ENCODE data around the gene PCGF6. TPM values are rescaled to one million over a fixed set of nuclear protein-coding genes. Genes with fewer than 3 reads are reported as not detected.

PCGF6 gene, protein sequence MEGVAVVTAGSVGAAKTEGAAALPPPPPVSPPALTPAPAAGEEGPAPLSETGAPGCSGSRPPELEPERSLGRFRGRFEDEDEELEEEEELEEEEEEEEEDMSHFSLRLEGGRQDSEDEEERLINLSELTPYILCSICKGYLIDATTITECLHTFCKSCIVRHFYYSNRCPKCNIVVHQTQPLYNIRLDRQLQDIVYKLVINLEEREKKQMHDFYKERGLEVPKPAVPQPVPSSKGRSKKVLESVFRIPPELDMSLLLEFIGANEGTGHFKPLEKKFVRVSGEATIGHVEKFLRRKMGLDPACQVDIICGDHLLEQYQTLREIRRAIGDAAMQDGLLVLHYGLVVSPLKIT
- 9.8 and 14.6 TPM in 2 replicates for total RNA-seq

DNA sequence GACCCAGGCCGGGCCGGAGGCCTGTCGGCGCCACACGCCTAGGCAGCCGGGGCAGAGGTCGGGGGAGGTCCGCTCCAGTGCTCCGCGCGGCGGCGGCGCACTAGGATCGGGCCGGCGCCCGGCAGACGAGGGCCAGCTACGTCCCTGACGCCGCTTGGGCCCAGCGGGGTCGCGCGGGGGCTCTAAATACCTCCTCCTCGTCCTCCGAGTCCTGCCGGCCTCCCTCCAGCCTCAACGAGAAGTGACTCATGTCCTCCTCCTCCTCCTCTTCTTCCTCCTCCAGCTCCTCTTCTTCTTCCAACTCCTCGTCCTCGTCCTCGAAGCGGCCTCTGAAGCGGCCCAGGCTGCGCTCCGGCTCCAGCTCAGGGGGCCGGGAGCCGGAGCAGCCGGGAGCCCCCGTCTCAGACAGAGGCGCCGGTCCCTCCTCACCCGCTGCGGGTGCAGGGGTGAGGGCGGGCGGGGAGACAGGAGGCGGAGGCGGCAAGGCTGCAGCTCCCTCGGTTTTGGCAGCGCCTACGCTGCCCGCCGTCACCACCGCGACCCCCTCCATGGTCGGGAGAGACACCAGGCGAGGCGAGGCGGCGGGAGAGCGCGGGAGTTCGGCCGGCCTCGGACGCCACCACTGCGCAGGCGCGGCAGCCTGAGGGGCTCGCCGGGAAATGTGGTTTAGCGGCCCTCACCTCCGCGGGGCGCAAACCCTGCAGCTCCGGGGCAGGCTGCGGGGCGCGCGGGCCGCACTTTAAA, at the start of gene PCGF6:
TSS of gene PCGF6 (minus strand) at position 624 of the 744 bp plus-strand sequence. CDS start at position 550, 74 bp downstream.

DNA sequence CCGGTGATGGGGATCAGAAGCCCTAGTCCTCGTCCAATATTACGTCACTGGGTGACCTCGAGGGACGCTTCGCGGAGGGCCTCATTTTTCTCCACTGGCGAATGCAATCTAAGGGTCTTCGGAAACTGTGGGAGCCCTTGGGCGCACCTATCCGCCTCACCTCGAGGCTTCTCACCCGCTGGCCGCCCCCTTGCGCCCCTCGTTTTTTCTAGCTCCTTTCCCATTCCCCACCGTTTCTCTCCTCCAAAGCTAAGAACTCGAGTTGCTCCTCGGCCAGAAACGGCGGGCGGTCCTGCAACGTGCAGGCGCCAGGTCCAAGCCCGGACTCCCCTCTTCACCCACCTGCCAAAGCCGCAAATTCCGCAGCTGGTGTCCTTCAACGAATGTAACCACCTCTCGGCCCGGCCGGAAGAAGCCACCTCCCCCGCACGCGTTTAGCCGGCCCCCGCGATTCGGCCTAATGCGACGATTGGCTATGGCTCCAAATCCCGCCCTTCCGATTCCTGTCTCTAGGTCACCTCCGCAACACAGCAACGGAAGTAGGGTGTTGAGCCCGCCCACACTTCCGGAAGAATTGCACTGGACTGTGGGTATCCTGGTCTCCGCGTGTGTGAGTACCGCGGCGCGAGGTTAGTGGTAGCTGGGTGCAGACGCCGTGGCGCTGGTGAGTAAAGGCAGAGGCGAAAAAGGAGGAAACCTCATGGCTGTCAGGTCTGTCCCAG, 45.3 kb upstream of the PCGF6 start, which contains the start of the genes ATP5MK and PDCD11:
TSS of gene ATP5MK (minus strand) at position 409 of the 722 bp plus-strand sequence. CDS start 4,018 bp downstream, outside the sequence.
TSS of gene PDCD11 (plus strand) at position 560 of the 722 bp plus-strand sequence. CDS start 1,801 bp downstream, outside the sequence.

DNA sequence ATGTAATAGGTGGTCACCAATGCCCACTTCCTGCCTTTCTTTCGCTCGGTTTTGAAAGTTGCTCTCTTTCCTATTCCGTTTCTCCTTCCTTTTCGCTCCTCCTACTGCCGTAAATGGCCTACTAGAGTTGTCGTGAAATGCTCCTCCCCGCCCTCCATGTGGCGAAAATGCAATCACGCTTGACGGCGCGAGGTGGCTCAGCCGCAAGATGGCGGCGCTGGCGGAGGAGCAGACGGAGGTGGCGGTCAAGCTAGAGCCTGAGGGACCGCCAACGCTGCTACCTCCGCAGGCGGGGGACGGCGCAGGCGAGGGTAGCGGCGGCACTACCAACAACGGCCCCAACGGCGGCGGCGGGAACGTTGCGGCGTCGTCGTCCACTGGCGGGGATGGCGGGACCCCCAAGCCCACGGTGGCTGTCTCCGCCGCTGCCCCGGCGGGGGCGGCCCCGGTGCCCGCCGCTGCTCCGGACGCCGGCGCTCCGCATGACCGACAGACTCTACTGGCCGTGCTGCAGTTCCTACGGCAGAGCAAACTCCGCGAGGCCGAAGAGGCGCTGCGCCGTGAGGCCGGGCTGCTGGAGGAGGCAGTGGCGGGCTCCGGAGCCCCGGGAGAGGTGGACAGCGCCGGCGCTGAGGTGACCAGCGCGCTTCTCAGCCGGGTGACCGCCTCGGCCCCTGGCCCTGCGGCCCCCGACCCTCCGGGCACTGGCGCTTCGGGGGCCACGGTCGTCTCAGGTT, 17.0 kb upstream of the PCGF6 start, which contains the start of gene TAF5:
TSS of gene TAF5 (plus strand) at position 195 of the 737 bp plus-strand sequence. CDS start at position 209, 14 bp downstream.

GRCh38 chr10:103276896-103277712, 73.8 kb downstream of the PCGF6 start, which contains the start of gene INA:
TSS of gene INA (plus strand) at chr10:103277138. CDS start at chr10:103277212, 74 bp downstream.

Small RNA genes lying within 50 kb of the gene (small RNA-seq; reads per million reads assigned to genes)
- not detected for gene RNU11-3P (ENCODE audit: low replicate concordance)

Other genes starting within 250 kb of the PCGF6 start
- gene NT5C2, start 157.9 kb downstream of the PCGF6 start, total RNA-seq = 59.3 and 89.7 TPM in 2 replicates
- gene RPEL1, start 105.3 kb downstream of the PCGF6 start, total RNA-seq = under 0.01 TPM in 1 of 2 replicates, not detected in the other
- gene INA, start 74.0 kb downstream of the PCGF6 start, total RNA-seq = 0.66 and 3.7 TPM in 2 replicates
- 2.6 and 7.7 TPM in 2 replicates for gene TAF5, start 16.8 kb upstream of the PCGF6 start, total RNA-seq
- gene ATP5MK, start 45.3 kb upstream of the PCGF6 start, total RNA-seq = 113 and 163 TPM in 2 replicates
- 44.2 and 62.6 TPM in 2 replicates for gene PDCD11, start 45.5 kb upstream of the PCGF6 start, total RNA-seq
- gene CALHM2, start 101.2 kb upstream of the PCGF6 start, total RNA-seq = 26.3 and 33.2 TPM in 2 replicates
- not detected in 2 replicates for gene CALHM1, start 107.8 kb upstream of the PCGF6 start, total RNA-seq
- not detected in 2 replicates for gene CALHM3, start 128.1 kb upstream of the PCGF6 start, total RNA-seq
- gene NEURL1, start 142.6 kb upstream of the PCGF6 start, total RNA-seq = 0.43 and 1.5 TPM in 2 replicates

Data from placental pericyte (primary cell).